Left lobe of liver (tissue), 2 donors: ENCODE data around the gene OR6C65. TPM values are rescaled to one million over a fixed set of nuclear protein-coding genes. Genes with fewer than 3 reads are reported as not detected.
"Not testable (repeated sequence)": the region's sequence is repeated elsewhere in the genome, so short reads cannot be mapped to it uniquely, and the experiment has no call there.

Experiments used
- ATAC-seq: fragments of 200-7000 bp; cut with Tn5 transposase; one replicate; pipeline ENCODE4 v1.9.1; 2020; ENCODE audit warnings: mild to moderate bottlenecking, moderate library complexity
- DNase-seq: peaks from one replicate; pipeline ENCODE4 v3.0.0-alpha.2; 2020; ENCODE audit warnings: low spot score
- total RNA-seq: library from RNA; stranded (reverse); gene quantifications from one replicate; pipeline ENCODE4 v1.2.1, GENCODE V29; 2021
- donor health status: DM: no; HTN: no; CAD: no; lungs with moderate emphysema.
- donor health status: DM: no; HTN: yes; CAD: no.

OR6C65 gene
- total RNA-seq = not detected

- no peak for ATAC-seq
- DNase-seq = no peak
Measured at GRCh38 chr12:55400229-55400628, at the start of gene OR6C65. Gene OR6C65 (plus strand): TSS chr12:55400529. CDS start chr12:55400529, 0 bp downstream.

GRCh38 chr12:55355338-55355737, 45.0 kb upstream of the OR6C65 start:
- ATAC-seq, DNase-seq: not testable (repeated sequence)

- ATAC-seq = no peak
Measured at GRCh38 chr12:55362675-55363074, 37.7 kb upstream of the OR6C65 start, which contains the start of gene OR6C75. Gene OR6C75 (plus strand): TSS chr12:55362975. CDS start chr12:55365111, 2,136 bp downstream.

GRCh38 chr12:55365086-55365485, 35.2 kb upstream of the OR6C65 start:
- ATAC-seq (no peak), DNase-seq (no peak)

More at GRCh38 chr12:55362675-55363074, 37.7 kb upstream of the OR6C65 start, which contains the start of gene OR6C75:
- no peak for DNase-seq

GRCh38 chr12:55372521-55372920, 27.8 kb upstream of the OR6C65 start:
- DNase-seq = no peak
- ATAC-seq = no peak

GRCh38 chr12:55385891-55386290, 14.4 kb upstream of the OR6C65 start:
- DNase-seq (no peak), ATAC-seq (no peak)

- ATAC-seq (no peak), DNase-seq (no peak)
Measured at GRCh38 chr12:55392032-55392795, 8.1 kb upstream of the OR6C65 start.

GRCh38 chr12:55396326-55396725, 4.0 kb upstream of the OR6C65 start:
- ATAC-seq = no peak
- DNase-seq = no peak

GRCh38 chr12:55407866-55408265, 7.5 kb downstream of the OR6C65 start:
- no peak for ATAC-seq
- no peak for DNase-seq

- DNase-seq, ATAC-seq: not testable (repeated sequence)
Measured at GRCh38 chr12:55409133-55409532, 8.8 kb downstream of the OR6C65 start.

GRCh38 chr12:55412138-55412537, 11.8 kb downstream of the OR6C65 start:
- not testable (repeated sequence) for ATAC-seq, DNase-seq

- not testable (repeated sequence) for DNase-seq
- ATAC-seq = peak; percentile 37
Measured at GRCh38 chr12:55413498-55414388, 13.4 kb downstream of the OR6C65 start.

GRCh38 chr12:55414396-55414823, 14.1 kb downstream of the OR6C65 start:
- ATAC-seq = peak; percentile 89

GRCh38 chr12:55414889-55415288, 14.6 kb downstream of the OR6C65 start:
- peak; percentile 76 for ATAC-seq
- DNase-seq = not testable (repeated sequence)

More at GRCh38 chr12:55414396-55414823, 14.1 kb downstream of the OR6C65 start:
- not testable (repeated sequence) for DNase-seq

GRCh38 chr12:55416961-55417360, 16.6 kb downstream of the OR6C65 start:
- no peak for ATAC-seq
- no peak for DNase-seq

- ATAC-seq (no peak), DNase-seq (no peak)
Measured at GRCh38 chr12:55420307-55420962, 20.1 kb downstream of the OR6C65 start.

- ATAC-seq = no peak
- DNase-seq = no peak
Measured at GRCh38 chr12:55425954-55426353, 25.6 kb downstream of the OR6C65 start, which contains the start of gene OR6C76. Gene OR6C76 (plus strand): TSS chr12:55426254. CDS start chr12:55426254, 0 bp downstream.

- ATAC-seq (no peak), DNase-seq (no peak)
Measured at GRCh38 chr12:55428331-55429243, 28.3 kb downstream of the OR6C65 start.

- not testable (repeated sequence) for DNase-seq, ATAC-seq
Measured at GRCh38 chr12:55441233-55441632, 40.9 kb downstream of the OR6C65 start.

GRCh38 chr12:55443776-55444175, 43.4 kb downstream of the OR6C65 start, which contains the start of gene OR6C2:
Gene OR6C2 (plus strand): TSS chr12:55444076. CDS start chr12:55452214, 8,138 bp downstream.
- no peak for DNase-seq

More at GRCh38 chr12:55443776-55444175, 43.4 kb downstream of the OR6C65 start, which contains the start of gene OR6C2:
- ATAC-seq = no peak
